ENCODE results near the gene SETD1A.
A peak's percentile ranks its signal among the peaks of the same experiment; 100 is the strongest.

Gene SETD1A

GRCh38 chr16:30956601-30957455 lies 726 bp upstream of the SETD1A start:
- Histone ChIP-seq H3K4me1 (ENCODE audit: control insufficient read depth, insufficient read depth, low read length) (peaks cover 28% of the 10 kb centered on the region), H3K9ac (ENCODE audit: low read length in 2 of 2) (peak overlapping the region; percentile 98 to 99), H3K4me3 (ENCODE audit: low read length in 2 of 2) (peak overlapping the region; percentile 91 to 98), H3K9me3 (ENCODE audit: control insufficient read depth in 2 of 2, low read length in 2 of 2) (no peaks in the 10 kb centered on the region), H3K27ac (ENCODE audit: low read length) (peak overlapping the region; percentile 97), H3K36me3 (ENCODE audit: control insufficient read depth in 2 of 2, insufficient read depth in 2 of 2, low read length in 2 of 2) (peaks cover 18 to 25% of the 10 kb centered on the region in 2 donors), H3K27me3 (ENCODE audit: control insufficient read depth in 1 of 2, insufficient read depth in 2 of 2, low read length in 2 of 2) (no peaks in the 10 kb centered on the region)

DNA sequence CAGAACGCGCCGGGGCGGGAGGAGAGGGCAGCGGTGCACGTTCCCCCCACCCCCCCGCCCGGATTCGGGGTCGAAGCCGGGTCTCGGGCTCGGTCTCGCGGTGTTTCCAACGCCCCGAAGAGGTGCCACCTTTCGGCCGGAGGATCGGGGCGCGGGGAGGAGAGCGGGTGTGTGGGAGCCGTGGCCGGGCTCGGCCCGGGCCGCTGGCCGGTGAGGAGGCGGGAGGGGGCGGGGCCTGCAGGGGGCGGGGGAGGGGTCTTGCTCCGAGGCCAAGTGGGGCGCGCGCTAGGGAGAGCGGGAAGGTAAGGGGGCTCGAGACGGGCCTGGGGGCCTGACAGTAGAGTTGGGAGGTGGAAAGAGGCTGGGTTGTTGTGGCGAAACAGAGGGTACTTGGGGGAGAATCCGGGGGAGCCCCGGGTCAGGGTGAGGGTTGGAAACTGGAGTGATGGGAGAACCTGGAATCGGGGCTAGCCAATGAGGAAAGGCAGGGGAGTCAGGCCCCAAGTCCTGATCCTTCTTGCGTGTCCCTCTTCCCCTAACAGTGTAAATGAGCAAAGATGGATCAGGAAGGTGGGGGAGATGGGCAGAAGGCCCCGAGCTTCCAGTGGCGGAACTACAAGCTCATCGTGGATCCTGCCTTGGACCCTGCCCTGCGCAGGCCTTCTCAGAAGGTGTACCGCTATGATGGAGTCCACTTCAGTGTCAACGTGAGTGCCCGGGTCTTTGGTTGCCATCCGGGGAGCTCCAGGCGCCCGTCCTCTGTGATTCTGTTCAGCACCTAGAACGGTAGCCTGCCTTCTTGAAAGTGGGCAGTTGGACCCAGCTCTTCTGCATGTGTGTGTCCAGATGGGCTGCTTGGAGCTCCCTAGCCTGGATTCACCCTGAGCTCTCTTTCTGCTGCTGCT lies 873 bp downstream of the SETD1A start:
- H3K27me3 ChIP-seq (ENCODE audit: control insufficient read depth in 1 of 2, insufficient read depth in 2 of 2, low read length in 2 of 2): no peaks in the 10 kb centered on the region

GRCh38 chr16:30961384-30961783 lies 3.8 kb downstream of the SETD1A start:
- Histone ChIP-seq H3K36me3 (ENCODE audit: control insufficient read depth in 2 of 2, insufficient read depth in 2 of 2, low read length in 2 of 2) (peaks cover 45 to 53% of the 10 kb centered on the region in 2 donors), H3K27ac (ENCODE audit: low read length) (no peak overlapping the region), H3K4me1 (ENCODE audit: control insufficient read depth, insufficient read depth, low read length) (peaks cover 18% of the 10 kb centered on the region), H3K4me3 (ENCODE audit: low read length in 2 of 2) (no peak overlapping the region), H3K9me3 (ENCODE audit: control insufficient read depth in 2 of 2, low read length in 2 of 2) (no peaks in the 10 kb centered on the region), H3K27me3 (ENCODE audit: control insufficient read depth in 1 of 2, insufficient read depth in 2 of 2, low read length in 2 of 2) (no peaks in the 10 kb centered on the region), H3K9ac (ENCODE audit: low read length in 2 of 2) (no peak overlapping the region)

More for the DNA sequence above, 873 bp downstream of the SETD1A start:
- Histone ChIP-seq H3K9ac (ENCODE audit: low read length in 2 of 2) (peak overlapping the region; percentile 71 to 76), H3K27ac (ENCODE audit: low read length) (peak overlapping the region; percentile 18), H3K36me3 (ENCODE audit: control insufficient read depth in 2 of 2, insufficient read depth in 2 of 2, low read length in 2 of 2) (peaks cover 28 to 35% of the 10 kb centered on the region in 2 donors), H3K4me3 (ENCODE audit: low read length in 2 of 2) (peak overlapping the region; percentile 57 to 91), H3K4me1 (ENCODE audit: control insufficient read depth, insufficient read depth, low read length) (peaks cover 25% of the 10 kb centered on the region), H3K9me3 (ENCODE audit: control insufficient read depth in 2 of 2, low read length in 2 of 2) (no peaks in the 10 kb centered on the region)

DNA sequence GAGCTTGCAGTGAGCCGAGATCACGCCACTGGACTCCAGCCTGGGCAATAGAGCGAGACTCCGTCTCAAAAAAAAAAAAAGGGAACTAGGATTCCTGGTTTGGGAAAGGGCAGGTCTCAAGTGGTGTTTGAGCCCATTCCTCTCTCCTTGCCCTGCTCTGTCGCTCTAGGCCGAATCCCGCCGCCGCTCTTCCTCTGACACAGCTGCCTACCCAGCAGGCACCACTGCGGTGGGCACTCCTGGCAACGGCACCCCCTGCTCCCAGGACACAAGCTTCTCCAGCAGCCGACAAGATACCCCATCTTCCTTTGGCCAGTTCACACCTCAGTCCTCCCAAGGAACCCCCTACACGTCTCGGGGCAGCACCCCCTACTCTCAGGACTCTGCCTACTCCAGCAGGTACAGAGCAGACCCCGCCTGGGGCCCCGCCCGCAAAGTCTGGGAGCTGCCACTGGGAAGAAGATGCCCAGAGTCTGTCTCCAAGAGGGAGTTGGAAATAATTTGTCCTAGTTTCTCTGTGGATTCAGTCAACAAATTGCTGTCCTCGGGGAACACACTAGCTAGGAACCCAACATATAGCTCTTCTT lies 6.5 kb downstream of the SETD1A start:
- peaks cover 4% of the 10 kb centered on the region for H3K4me1 ChIP-seq (ENCODE audit: control insufficient read depth, insufficient read depth, low read length)
- no peaks in the 10 kb centered on the region for H3K27me3 ChIP-seq (ENCODE audit: control insufficient read depth in 1 of 2, insufficient read depth in 2 of 2, low read length in 2 of 2)
- H3K4me3 ChIP-seq (ENCODE audit: low read length in 2 of 2): no peak overlapping the region
- H3K9ac ChIP-seq (ENCODE audit: low read length in 2 of 2): no peak overlapping the region
- no peak overlapping the region for H3K27ac ChIP-seq (ENCODE audit: low read length)
- peaks cover 61 to 65% of the 10 kb centered on the region in 2 donors for H3K36me3 ChIP-seq (ENCODE audit: control insufficient read depth in 2 of 2, insufficient read depth in 2 of 2, low read length in 2 of 2)
- H3K9me3 ChIP-seq (ENCODE audit: control insufficient read depth in 2 of 2, low read length in 2 of 2): no peaks in the 10 kb centered on the region

DNA sequence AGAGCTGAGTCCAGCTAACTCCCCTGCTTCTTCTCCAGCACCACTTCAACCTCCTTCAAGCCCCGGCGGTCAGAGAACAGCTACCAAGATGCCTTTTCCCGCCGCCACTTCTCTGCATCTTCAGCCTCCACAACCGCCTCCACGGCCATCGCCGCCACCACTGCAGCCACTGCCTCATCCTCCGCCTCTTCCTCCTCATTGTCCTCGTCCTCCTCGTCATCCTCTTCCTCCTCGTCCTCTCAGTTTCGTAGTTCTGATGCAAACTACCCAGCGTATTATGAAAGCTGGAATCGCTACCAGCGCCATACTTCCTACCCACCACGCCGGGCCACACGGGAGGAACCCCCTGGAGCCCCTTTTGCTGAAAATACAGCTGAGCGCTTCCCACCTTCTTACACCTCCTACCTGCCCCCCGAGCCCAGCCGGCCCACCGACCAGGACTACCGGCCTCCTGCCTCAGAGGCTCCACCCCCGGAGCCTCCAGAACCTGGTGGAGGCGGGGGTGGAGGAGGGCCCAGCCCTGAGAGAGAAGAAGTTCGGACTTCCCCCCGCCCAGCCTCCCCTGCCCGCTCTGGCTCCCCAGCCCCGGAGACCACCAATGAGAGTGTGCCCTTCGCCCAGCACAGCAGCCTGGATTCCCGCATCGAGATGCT lies 7.1 kb downstream of the SETD1A start:
- Histone ChIP-seq H3K27me3 (ENCODE audit: control insufficient read depth in 1 of 2, insufficient read depth in 2 of 2, low read length in 2 of 2) (no peaks in the 10 kb centered on the region), H3K9me3 (ENCODE audit: control insufficient read depth in 2 of 2, low read length in 2 of 2) (no peaks in the 10 kb centered on the region), H3K4me3 (ENCODE audit: low read length in 2 of 2) (no peak overlapping the region), H3K4me1 (ENCODE audit: control insufficient read depth, insufficient read depth, low read length) (no peaks in the 10 kb centered on the region), H3K36me3 (ENCODE audit: control insufficient read depth in 2 of 2, insufficient read depth in 2 of 2, low read length in 2 of 2) (peaks cover 66 to 69% of the 10 kb centered on the region in 2 donors), H3K27ac (ENCODE audit: low read length) (no peak overlapping the region), H3K9ac (ENCODE audit: low read length in 2 of 2) (no peak overlapping the region)

DNA sequence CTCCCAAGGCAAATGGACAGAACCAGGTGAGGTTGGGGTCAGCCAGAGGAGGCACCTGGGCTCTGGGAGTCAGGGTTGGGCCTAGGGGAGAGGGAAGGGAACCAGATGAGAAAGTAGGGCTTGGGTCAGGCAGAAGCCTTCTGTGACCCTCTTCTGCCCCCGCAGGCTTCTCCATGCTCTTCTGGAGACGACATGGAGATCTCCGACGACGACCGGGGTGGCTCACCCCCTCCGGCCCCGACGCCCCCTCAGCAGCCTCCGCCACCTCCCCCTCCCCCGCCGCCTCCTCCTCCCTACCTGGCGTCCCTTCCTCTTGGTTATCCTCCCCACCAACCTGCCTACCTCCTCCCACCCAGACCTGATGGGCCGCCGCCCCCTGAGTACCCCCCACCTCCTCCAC lies 7.9 kb downstream of the SETD1A start:
- H3K27me3 ChIP-seq (ENCODE audit: control insufficient read depth in 1 of 2, insufficient read depth in 2 of 2, low read length in 2 of 2): no peaks in the 10 kb centered on the region
- no peak overlapping the region for H3K9ac ChIP-seq (ENCODE audit: low read length in 2 of 2)
- peaks cover 60 to 63% of the 10 kb centered on the region in 2 donors for H3K36me3 ChIP-seq (ENCODE audit: control insufficient read depth in 2 of 2, insufficient read depth in 2 of 2, low read length in 2 of 2)
- no peak overlapping the region for H3K27ac ChIP-seq (ENCODE audit: low read length)
- H3K4me3 ChIP-seq (ENCODE audit: low read length in 2 of 2): no peak overlapping the region
- H3K4me1 ChIP-seq (ENCODE audit: control insufficient read depth, insufficient read depth, low read length): no peaks in the 10 kb centered on the region
- H3K9me3 ChIP-seq (ENCODE audit: control insufficient read depth in 2 of 2, low read length in 2 of 2): no peaks in the 10 kb centered on the region

DNA sequence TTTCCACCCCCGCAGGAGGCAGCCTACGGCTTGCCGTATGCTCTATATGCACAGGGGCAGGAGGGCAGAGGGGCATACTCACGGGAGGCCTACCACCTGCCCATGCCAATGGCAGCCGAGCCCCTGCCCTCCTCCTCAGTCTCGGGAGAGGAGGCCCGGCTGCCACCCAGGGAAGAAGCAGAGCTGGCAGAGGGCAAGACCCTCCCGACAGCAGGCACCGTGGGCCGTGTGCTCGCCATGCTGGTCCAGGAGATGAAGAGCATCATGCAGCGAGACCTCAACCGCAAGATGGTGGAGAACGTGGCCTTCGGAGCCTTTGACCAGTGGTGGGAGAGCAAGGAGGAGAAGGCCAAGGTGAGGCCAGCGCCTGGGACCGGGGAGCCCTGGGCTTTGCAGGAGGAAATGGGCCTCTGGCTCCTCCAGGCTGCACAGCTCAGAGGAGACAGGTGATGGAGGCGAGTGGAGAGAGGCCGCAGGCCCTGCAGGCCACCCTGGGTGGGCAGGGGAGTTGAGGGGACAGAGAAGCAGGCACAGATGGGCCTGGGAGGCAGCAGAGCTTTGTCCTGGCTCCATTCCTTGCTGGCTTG lies 8.6 kb downstream of the SETD1A start:
- H3K36me3 ChIP-seq (ENCODE audit: control insufficient read depth in 2 of 2, insufficient read depth in 2 of 2, low read length in 2 of 2): peaks cover 64 to 65% of the 10 kb centered on the region in 2 donors
- no peaks in the 10 kb centered on the region for H3K4me1 ChIP-seq (ENCODE audit: control insufficient read depth, insufficient read depth, low read length)
- H3K27me3 ChIP-seq (ENCODE audit: control insufficient read depth in 1 of 2, insufficient read depth in 2 of 2, low read length in 2 of 2): no peaks in the 10 kb centered on the region

GRCh38 chr16:30967795-30968194 lies 10.2 kb downstream of the SETD1A start:
- H3K27ac ChIP-seq (ENCODE audit: low read length): no peak overlapping the region
- no peaks in the 10 kb centered on the region for H3K4me1 ChIP-seq (ENCODE audit: control insufficient read depth, insufficient read depth, low read length)
- no peaks in the 10 kb centered on the region for H3K27me3 ChIP-seq (ENCODE audit: control insufficient read depth in 1 of 2, insufficient read depth in 2 of 2, low read length in 2 of 2)
- H3K36me3 ChIP-seq (ENCODE audit: control insufficient read depth in 2 of 2, insufficient read depth in 2 of 2, low read length in 2 of 2): peaks cover 60 to 64% of the 10 kb centered on the region in 2 donors
- H3K4me3 ChIP-seq (ENCODE audit: low read length in 2 of 2): no peak overlapping the region
- H3K9me3 ChIP-seq (ENCODE audit: control insufficient read depth in 2 of 2, low read length in 2 of 2): no peaks in the 10 kb centered on the region
- H3K9ac ChIP-seq (ENCODE audit: low read length in 2 of 2): no peak overlapping the region

More for the DNA sequence above, 8.6 kb downstream of the SETD1A start:
- Histone ChIP-seq H3K4me3 (ENCODE audit: low read length in 2 of 2) (no peak overlapping the region), H3K9me3 (ENCODE audit: control insufficient read depth in 2 of 2, low read length in 2 of 2) (no peaks in the 10 kb centered on the region), H3K9ac (ENCODE audit: low read length in 2 of 2) (no peak overlapping the region), H3K27ac (ENCODE audit: low read length) (no peak overlapping the region)

GRCh38 chr16:30969246-30969842 lies 11.8 kb downstream of the SETD1A start:
- H3K27me3 ChIP-seq (ENCODE audit: control insufficient read depth in 1 of 2, insufficient read depth in 2 of 2, low read length in 2 of 2): no peaks in the 10 kb centered on the region
- H3K36me3 ChIP-seq (ENCODE audit: control insufficient read depth in 2 of 2, insufficient read depth in 2 of 2, low read length in 2 of 2): peaks cover 64 to 70% of the 10 kb centered on the region in 2 donors
- no peak overlapping the region for H3K9ac ChIP-seq (ENCODE audit: low read length in 2 of 2)
- no peaks in the 10 kb centered on the region for H3K9me3 ChIP-seq (ENCODE audit: control insufficient read depth in 2 of 2, low read length in 2 of 2)
- H3K4me3 ChIP-seq (ENCODE audit: low read length in 2 of 2): no peak overlapping the region
- no peaks in the 10 kb centered on the region for H3K4me1 ChIP-seq (ENCODE audit: control insufficient read depth, insufficient read depth, low read length)
- H3K27ac ChIP-seq (ENCODE audit: low read length): no peak overlapping the region

All from stomach smooth muscle (tissue), 2 donors.